Chondrocyte (in vitro differentiated cells): ENCODE results near the gene EDC4. TPM values are rescaled to one million over a fixed set of nuclear protein-coding genes. Genes with fewer than 3 reads are reported as not detected.

Source experiments
- DNase-seq: peaks from one replicate; pipeline ENCODE4 v3.0.0; 2021; ENCODE audit warnings: mixed read lengths, low spot score
- H3K27ac Mint-ChIP-seq: one replicate; pipeline ENCODE4 v1.8.0; 2021; ENCODE audit warnings: mild to moderate bottlenecking, moderate library complexity, mixed read lengths; ENCODE audit not compliant: unreplicated experiment
- H3K27me3 Mint-ChIP-seq: 2 replicates; pipeline ENCODE4 v1.8.0; 2021; ENCODE audit warnings: low read depth, mixed read lengths
- H3K36me3 Mint-ChIP-seq: 2 replicates; pipeline ENCODE4 v1.8.0; 2021; ENCODE audit warnings: low read depth, mixed read lengths
- H3K4me1 Mint-ChIP-seq: 2 replicates; pipeline ENCODE4 v1.8.0; 2021; ENCODE audit warnings: low read depth, mild to moderate bottlenecking, mixed read lengths
- H3K4me3 Mint-ChIP-seq: one replicate; pipeline ENCODE4 v1.8.0; 2021; ENCODE audit warnings: mild to moderate bottlenecking, moderate library complexity, mixed read lengths; ENCODE audit not compliant: unreplicated experiment
- H3K9me3 Mint-ChIP-seq: 2 replicates; pipeline ENCODE4 v1.8.0; 2021; ENCODE audit warnings: low read depth, mixed read lengths
- total RNA-seq: library from RNA; stranded (reverse); gene quantifications from 3 replicates; pipeline ENCODE4 v1.2.1, GENCODE V29; 2021
- TF ChIP-seq, protein P1 (sequence below): fragments of 200-600 bp; sonication (generic); IDR thresholded peaks from 2 replicates; pipeline ENCODE4 v1.5.0; 2021; ENCODE audit warnings: antibody characterized with exemption, mild to moderate bottlenecking, moderate library complexity

EDC4 gene
- total RNA-seq, 1 donor from 2014 or later, result 67.9 TPM

- no peak overlapping the region for H3K4me3 Mint-ChIP-seq
- no peaks in the 10 kb centered on the region for H3K27me3 Mint-ChIP-seq
- H3K27ac Mint-ChIP-seq, result peak overlapping the region; percentile 90
- TF ChIP-seq, protein P1, sequence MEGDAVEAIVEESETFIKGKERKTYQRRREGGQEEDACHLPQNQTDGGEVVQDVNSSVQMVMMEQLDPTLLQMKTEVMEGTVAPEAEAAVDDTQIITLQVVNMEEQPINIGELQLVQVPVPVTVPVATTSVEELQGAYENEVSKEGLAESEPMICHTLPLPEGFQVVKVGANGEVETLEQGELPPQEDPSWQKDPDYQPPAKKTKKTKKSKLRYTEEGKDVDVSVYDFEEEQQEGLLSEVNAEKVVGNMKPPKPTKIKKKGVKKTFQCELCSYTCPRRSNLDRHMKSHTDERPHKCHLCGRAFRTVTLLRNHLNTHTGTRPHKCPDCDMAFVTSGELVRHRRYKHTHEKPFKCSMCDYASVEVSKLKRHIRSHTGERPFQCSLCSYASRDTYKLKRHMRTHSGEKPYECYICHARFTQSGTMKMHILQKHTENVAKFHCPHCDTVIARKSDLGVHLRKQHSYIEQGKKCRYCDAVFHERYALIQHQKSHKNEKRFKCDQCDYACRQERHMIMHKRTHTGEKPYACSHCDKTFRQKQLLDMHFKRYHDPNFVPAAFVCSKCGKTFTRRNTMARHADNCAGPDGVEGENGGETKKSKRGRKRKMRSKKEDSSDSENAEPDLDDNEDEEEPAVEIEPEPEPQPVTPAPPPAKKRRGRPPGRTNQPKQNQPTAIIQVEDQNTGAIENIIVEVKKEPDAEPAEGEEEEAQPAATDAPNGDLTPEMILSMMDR, result no peak
- H3K4me1 Mint-ChIP-seq, result peaks cover 34% of the 10 kb centered on the region
- no peaks in the 10 kb centered on the region for H3K36me3 Mint-ChIP-seq
- no peaks in the 10 kb centered on the region for H3K9me3 Mint-ChIP-seq
- no peak for DNase-seq
These were observed 24.4 kb downstream of the EDC4 start for GRCh38 chr16:67897231-67897630.

DNA sequence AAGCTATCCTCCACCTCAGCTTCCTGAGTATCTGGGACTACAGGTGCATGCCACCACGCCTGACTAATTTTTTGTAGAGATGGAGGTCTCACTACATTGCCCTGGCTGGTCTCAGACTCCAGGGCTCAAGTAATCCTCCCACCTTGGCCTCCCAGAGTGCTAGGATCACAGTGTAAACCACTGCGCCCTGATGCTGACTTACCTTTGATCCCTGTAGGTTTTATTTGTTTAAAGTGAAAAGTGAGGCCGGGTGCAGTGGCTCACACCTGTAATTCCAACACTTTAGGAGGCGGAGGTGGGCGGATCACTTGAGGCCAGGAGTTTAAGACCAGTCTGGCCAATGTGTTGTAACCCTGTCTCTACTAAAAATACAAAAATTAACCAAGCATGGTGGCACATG is 28.9 kb downstream of the EDC4 start:
- Mint-ChIP-seq H3K4me3 (no peak overlapping the region), H3K9me3 (no peaks in the 10 kb centered on the region), H3K27me3 (no peaks in the 10 kb centered on the region), H3K4me1 (peaks cover 12% of the 10 kb centered on the region), H3K36me3 (peaks cover 5% of the 10 kb centered on the region), H3K27ac (no peak overlapping the region)
- DNase-seq, result no peak
- TF ChIP-seq, protein P1, result no peak

DNA sequence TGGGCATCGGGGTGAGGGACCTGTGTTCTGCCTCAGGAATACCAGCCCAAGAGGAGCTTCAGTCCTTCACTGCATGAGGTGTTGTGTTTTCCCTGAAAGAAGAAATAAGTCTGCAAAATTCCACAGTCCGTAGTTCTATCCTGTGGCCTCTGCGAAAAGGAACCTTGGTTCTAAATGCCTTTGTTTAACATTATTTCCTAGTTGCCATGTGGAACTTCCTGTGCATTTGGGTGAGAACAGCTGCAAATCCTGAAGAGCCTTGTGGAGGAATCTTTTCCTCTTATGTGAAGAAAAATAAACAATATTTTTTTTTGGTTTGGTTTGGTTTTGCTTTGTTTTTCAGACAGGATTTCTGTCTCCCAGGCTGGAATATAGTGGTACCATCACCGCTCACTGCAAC is 30.0 kb downstream of the EDC4 start:
- TF ChIP-seq, protein P1, result no peak
- Mint-ChIP-seq H3K9me3 (no peaks in the 10 kb centered on the region), H3K4me3 (no peak overlapping the region), H3K36me3 (peaks cover 5% of the 10 kb centered on the region), H3K27ac (peak overlapping the region; percentile 61), H3K4me1 (peaks cover 4% of the 10 kb centered on the region), H3K27me3 (no peaks in the 10 kb centered on the region)
- DNase-seq, result no peak

DNA sequence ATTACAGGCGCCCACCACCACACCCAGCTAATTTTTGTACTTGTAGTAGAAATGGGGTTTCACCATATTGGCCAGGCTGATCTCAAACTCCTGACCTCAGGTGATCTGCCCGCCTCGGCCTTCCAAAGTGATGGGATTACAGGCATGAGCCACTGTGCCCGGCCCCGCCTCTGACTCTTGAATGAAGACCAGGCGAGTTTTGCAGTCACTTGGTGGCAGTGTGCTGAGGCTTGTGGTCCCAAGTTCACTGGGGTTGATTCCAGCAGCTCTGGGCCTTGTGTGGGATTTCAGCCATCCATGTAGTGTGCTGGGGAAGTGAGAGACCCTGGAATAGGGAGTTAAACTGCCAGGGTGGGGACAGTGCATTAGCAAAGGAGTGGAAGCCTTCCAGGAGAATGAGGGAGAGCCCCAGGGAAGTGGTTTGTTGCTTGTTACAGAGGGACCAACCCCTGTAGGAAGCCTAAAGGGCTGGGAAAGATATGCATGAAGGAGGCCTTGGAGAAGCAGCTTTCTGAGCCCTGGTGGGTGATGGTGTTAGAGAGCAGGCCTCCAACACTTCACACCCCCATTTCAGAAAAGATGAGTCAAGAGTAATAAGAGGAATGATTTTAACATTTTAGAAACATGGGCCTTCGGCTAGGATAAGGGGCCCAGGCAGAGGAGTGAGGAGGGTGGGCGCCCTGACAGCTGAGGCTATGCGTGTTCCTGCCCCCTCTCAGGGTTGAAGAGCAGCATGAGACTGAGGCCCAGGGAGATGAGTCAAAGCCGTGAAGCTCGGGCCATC is 34.7 kb downstream of the EDC4 start:
- TF ChIP-seq, protein P1, result no peak
- Mint-ChIP-seq H3K4me3 (no peak overlapping the region), H3K4me1 (peaks cover 3% of the 10 kb centered on the region), H3K36me3 (peaks cover 15% of the 10 kb centered on the region), H3K27ac (no peak overlapping the region), H3K9me3 (no peaks in the 10 kb centered on the region), H3K27me3 (no peaks in the 10 kb centered on the region)
- DNase-seq, result no peak

DNA sequence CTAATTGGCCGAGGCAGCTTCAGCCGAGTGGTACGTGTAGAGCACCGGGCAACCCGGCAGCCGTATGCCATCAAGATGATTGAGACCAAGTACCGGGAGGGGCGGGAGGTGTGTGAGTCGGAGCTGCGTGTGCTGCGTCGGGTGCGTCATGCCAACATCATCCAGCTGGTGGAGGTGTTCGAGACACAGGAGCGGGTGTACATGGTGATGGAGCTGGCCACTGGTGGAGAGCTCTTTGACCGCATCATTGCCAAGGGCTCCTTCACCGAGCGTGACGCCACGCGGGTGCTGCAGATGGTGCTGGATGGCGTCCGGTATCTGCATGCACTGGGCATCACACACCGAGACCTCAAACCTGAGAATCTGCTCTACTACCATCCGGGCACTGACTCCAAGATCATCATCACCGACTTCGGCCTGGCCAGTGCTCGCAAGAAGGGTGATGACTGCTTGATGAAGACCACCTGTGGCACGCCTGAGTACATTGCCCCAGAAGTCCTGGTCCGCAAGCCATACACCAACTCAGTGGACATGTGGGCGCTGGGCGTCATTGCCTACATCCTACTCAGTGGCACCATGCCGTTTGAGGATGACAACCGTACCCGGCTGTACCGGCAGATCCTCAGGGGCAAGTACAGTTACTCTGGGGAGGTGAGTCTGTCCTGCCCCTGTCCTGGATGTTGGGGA is 36.3 kb downstream of the EDC4 start:
- Mint-ChIP-seq H3K27ac (no peak overlapping the region), H3K4me3 (no peak overlapping the region), H3K4me1 (no peaks in the 10 kb centered on the region), H3K36me3 (peaks cover 10% of the 10 kb centered on the region), H3K27me3 (no peaks in the 10 kb centered on the region), H3K9me3 (no peaks in the 10 kb centered on the region)
- TF ChIP-seq, protein P1, result no peak
- no peak for DNase-seq
